HepG2 (cell line): ENCODE results near the gene DNAJC4. TPM values are rescaled to one million over a fixed set of nuclear protein-coding genes. Genes with fewer than 3 reads are reported as not detected.
A peak's percentile ranks its signal among the peaks of the same experiment; 100 is the strongest.

Experiments
- CHD2 ChIP-seq: IDR thresholded peaks from 2 replicates; pipeline ENCODE4 v1.6.1; 2011; ENCODE audit warnings: low read depth, low read length, improper control_type of control experiment
- FLYWCH1 ChIP-seq: sonication (generic); formaldehyde crosslinking; IDR thresholded peaks from 2 replicates; pipeline ENCODE4 v1.8.1; 2023; ENCODE audit warnings: mild to moderate bottlenecking, missing genetic modification reagents
- IRX3 ChIP-seq: sonication (generic); formaldehyde crosslinking; IDR thresholded peaks from 2 replicates; pipeline ENCODE4 v1.8.1; 2023; ENCODE audit warnings: mild to moderate bottlenecking, low read depth, missing genetic modification reagents, borderline replicate concordance
- NAIF1 ChIP-seq: sonication (generic); formaldehyde crosslinking; IDR thresholded peaks from 2 replicates; pipeline ENCODE4 v1.5.0; 2020; ENCODE audit warnings: mild to moderate bottlenecking, missing genetic modification reagents, borderline replicate concordance
- NFKB2 ChIP-seq: sonication (generic); formaldehyde crosslinking; IDR thresholded peaks from 2 replicates; pipeline ENCODE4 v1.4.0; 2020; ENCODE audit warnings: missing genetic modification reagents, borderline replicate concordance
- POLR2AphosphoS5 ChIP-seq: IDR thresholded peaks from 2 replicates; pipeline ENCODE4 v1.6.1; 2012; ENCODE audit warnings: low read depth, low read length
- POLR2G ChIP-seq: fragments of 200-400 bp; formaldehyde crosslinking; IDR thresholded peaks from 2 replicates; pipeline ENCODE4 v1.6.1; 2018; ENCODE audit warnings: mild to moderate bottlenecking, low read depth, low read length, moderate library complexity
- RAD51 ChIP-seq: fragments of 450-650 bp; IDR thresholded peaks from 2 replicates; pipeline ENCODE4 v1.6.1; 2016; ENCODE audit warnings: borderline replicate concordance
- RFX3 ChIP-seq: IDR thresholded peaks from 2 replicates; pipeline ENCODE4 v1.6.1; 2016; ENCODE audit warnings: missing biosample characterization, missing genetic modification reagents
- RXRA ChIP-seq: sonication (generic); formaldehyde crosslinking; IDR thresholded peaks from 2 replicates; pipeline ENCODE4 v1.5.1; 2020; ENCODE audit warnings: missing genetic modification reagents
- RXRB ChIP-seq: IDR thresholded peaks from 2 replicates; pipeline ENCODE4 v1.6.1; 2016; ENCODE audit warnings: borderline replicate concordance, missing genetic modification reagents, missing compliant biosample characterization
- SAP130 ChIP-seq: IDR thresholded peaks from 2 replicates; pipeline ENCODE4 v1.6.1; 2016; ENCODE audit warnings: low read depth
- ZC3H13 ChIP-seq: sonication (generic); formaldehyde crosslinking; IDR thresholded peaks from 2 replicates; pipeline ENCODE4 v1.8.1; 2023; ENCODE audit warnings: mild to moderate bottlenecking, missing genetic modification reagents, moderate library complexity
- ZFX ChIP-seq: sonication (generic); formaldehyde crosslinking; IDR thresholded peaks from 2 replicates; pipeline ENCODE4 v1.4.0; 2020; ENCODE audit warnings: mild to moderate bottlenecking, low read depth, missing genetic modification reagents, moderate library complexity
- ZNF317 ChIP-seq: sonication (generic); formaldehyde crosslinking; IDR thresholded peaks from 2 replicates; pipeline ENCODE4 v1.5.0; 2020; ENCODE audit warnings: mild to moderate bottlenecking, missing genetic modification reagents
- ZNF33B ChIP-seq: sonication (generic); formaldehyde crosslinking; IDR thresholded peaks from 2 replicates; pipeline ENCODE4 v1.5.1; 2020; ENCODE audit warnings: mild to moderate bottlenecking, missing genetic modification reagents
- ZNF660 ChIP-seq: sonication (generic); formaldehyde crosslinking; IDR thresholded peaks from 2 replicates; pipeline ENCODE4 v1.5.1; 2020; ENCODE audit warnings: mild to moderate bottlenecking, low read depth, missing genetic modification reagents, borderline replicate concordance
- ZNF768 ChIP-seq: sonication (generic); formaldehyde crosslinking; IDR thresholded peaks from 2 replicates; pipeline ENCODE4 v1.4.0; 2020; ENCODE audit warnings: missing genetic modification reagents
- ZNF816 ChIP-seq: sonication (generic); formaldehyde crosslinking; IDR thresholded peaks from 2 replicates; pipeline ENCODE4 v1.8.0; 2022; ENCODE audit warnings: missing genetic modification reagents, mild to moderate bottlenecking, borderline replicate concordance
- ZSCAN21 ChIP-seq: sonication (generic); formaldehyde crosslinking; IDR thresholded peaks from 2 replicates; pipeline ENCODE4 v1.8.0; 2022; ENCODE audit warnings: mild to moderate bottlenecking, missing genetic modification reagents, moderate library complexity, borderline replicate concordance
- polyA plus RNA-seq, 8 experiments: library from polyadenylated mRNA; depleted of rRNA in 3 of 8; stranded (reverse) in 7 of 8; unstranded in 1 of 8; fragments of >200 nt; fragmentation: Illumina TruSeq in 4 of 8; extraction: Trizol in 4 of 8; gene quantifications; 2 replicates each; pipeline versions ENCODE4 v1.2.1 to v1.2.3, GENCODE V29; 2011 to 2016; ENCODE audit warnings: low read depth in 4 of 8, missing spikeins in 1 of 8, mixed read lengths in 1 of 8; ENCODE audit not compliant: insufficient read depth in 1 of 8
- total RNA-seq, 5 experiments: library from RNA; depleted of rRNA; stranded (reverse); fragments of >200 nt; fragmentation: Illumina TruSeq; extraction: Trizol; gene quantifications; 2 replicates each; pipeline ENCODE4 v1.2.3, GENCODE V29; 2016; ENCODE audit warnings: low read depth in 1 of 5
- TF ChIP-seq, protein P1 (sequence below): sonication (generic); formaldehyde crosslinking; IDR thresholded peaks from 2 replicates; pipeline ENCODE4 v1.5.0; 2020; ENCODE audit warnings: mild to moderate bottlenecking, missing genetic modification reagents
- TF ChIP-seq, protein P2 (sequence below): IDR thresholded peaks from 2 replicates; pipeline ENCODE4 v1.6.1; 2018; ENCODE audit warnings: missing genetic modification reagents, mild to moderate bottlenecking, missing compliant biosample characterization
- TF ChIP-seq, protein P3 (sequence below): sonication (generic); formaldehyde crosslinking; IDR thresholded peaks from 2 replicates; pipeline ENCODE4 v1.4.0; 2020; ENCODE audit warnings: missing genetic modification reagents, mild to moderate bottlenecking, borderline replicate concordance
- TF ChIP-seq, protein P4 (sequence below): sonication (generic); formaldehyde crosslinking; IDR thresholded peaks from 2 replicates; pipeline ENCODE4 v1.9.0; 2021; ENCODE audit warnings: missing genetic modification reagents, mild to moderate bottlenecking, borderline replicate concordance

The DNAJC4 gene
- total and polyA plus RNA-seq, 2 of the 13 experiments (the other 11 are each of a cell fraction or from before 2014, with no cell fraction given): 10.3 to 60.8 TPM

DNA sequence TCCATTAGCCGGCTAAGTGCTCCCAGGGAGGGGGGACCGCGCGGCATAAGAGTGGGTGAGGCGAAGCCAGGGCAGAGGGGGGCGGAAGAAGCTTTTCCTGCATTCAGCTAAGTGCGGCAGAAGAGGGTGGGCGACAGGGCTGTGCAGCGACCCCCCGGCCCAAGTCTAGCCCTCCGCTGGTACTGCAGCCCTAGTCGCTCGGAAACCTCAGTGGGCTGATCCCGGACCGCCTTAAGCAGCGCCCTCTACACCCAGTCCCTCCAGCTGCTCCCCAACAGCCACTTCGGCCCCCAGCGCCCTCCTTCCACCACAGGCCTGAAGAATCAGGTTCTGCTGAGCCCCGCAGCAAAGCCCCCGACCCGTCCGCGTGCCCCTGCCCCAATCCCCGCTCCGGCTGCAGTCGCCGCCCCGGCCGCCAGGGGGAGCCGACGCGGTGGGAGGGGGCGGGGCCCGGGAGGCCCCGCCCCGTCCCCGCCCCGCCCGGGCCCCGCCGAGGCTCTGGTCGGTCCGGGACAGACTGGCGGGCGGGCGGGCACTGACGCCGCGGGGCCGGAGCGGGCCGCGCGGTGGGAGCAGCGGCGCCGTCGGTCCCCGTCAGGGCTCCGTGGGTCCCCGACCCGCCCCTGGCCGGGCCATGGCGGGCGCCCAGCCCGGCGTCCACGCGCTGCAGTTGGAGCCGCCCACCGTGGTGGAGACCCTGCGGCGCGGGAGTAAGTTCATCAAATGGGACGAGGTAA, 20.8 kb downstream of the DNAJC4 start, which contains the start of gene PLCB3 (continued):
- no peak for TF ChIP-seq NAIF1 (CRISPR knock-in tag)
- 0 out of 2 replicates have a peak, but pooled peaks have one; percentile 20 for TF ChIP-seq FLYWCH1 (CRISPR knock-in tag)
- no peak for TF ChIP-seq ZC3H13 (CRISPR knock-in tag)
- TF ChIP-seq SAP130 (CRISPR knock-in tag): peak; percentile 15; the same call in 1 of the 2 replicates
- TF ChIP-seq RXRB: no peak
- TF ChIP-seq CHD2: no peak
- TF ChIP-seq ZFX (CRISPR knock-in tag): peak; percentile 40
- TF ChIP-seq ZNF816: no peak
- peak; percentile 57; the same call in 1 of the 2 replicates for TF ChIP-seq NFKB2 (CRISPR knock-in tag)
- TF ChIP-seq ZNF317 (CRISPR knock-in tag): no peak
- TF ChIP-seq RAD51: no peak
- TF ChIP-seq, protein P1, sequence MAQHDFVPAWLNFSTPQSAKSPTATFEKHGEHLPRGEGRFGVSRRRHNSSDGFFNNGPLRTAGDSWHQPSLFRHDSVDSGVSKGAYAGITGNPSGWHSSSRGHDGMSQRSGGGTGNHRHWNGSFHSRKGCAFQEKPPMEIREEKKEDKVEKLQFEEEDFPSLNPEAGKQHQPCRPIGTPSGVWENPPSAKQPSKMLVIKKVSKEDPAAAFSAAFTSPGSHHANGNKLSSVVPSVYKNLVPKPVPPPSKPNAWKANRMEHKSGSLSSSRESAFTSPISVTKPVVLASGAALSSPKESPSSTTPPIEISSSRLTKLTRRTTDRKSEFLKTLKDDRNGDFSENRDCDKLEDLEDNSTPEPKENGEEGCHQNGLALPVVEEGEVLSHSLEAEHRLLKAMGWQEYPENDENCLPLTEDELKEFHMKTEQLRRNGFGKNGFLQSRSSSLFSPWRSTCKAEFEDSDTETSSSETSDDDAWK (CRISPR knock-in tag): no peak
- TF ChIP-seq RXRA: no peak
- TF ChIP-seq RFX3 (CRISPR knock-in tag): no peak
- 0 out of 2 replicates have a peak, but pooled peaks have one; percentile 11 for TF ChIP-seq ZNF768 (CRISPR knock-in tag)
- TF ChIP-seq, protein P2, sequence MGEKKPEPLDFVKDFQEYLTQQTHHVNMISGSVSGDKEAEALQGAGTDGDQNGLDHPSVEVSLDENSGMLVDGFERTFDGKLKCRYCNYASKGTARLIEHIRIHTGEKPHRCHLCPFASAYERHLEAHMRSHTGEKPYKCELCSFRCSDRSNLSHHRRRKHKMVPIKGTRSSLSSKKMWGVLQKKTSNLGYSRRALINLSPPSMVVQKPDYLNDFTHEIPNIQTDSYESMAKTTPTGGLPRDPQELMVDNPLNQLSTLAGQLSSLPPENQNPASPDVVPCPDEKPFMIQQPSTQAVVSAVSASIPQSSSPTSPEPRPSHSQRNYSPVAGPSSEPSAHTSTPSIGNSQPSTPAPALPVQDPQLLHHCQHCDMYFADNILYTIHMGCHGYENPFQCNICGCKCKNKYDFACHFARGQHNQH: 0 out of 2 replicates have a peak, but pooled peaks have one; percentile 44
- peak; percentile 63; the same call in 1 of the 2 replicates for TF ChIP-seq POLR2G
- no peak for TF ChIP-seq ZNF660 (CRISPR knock-in tag)
- TF ChIP-seq, protein P3, sequence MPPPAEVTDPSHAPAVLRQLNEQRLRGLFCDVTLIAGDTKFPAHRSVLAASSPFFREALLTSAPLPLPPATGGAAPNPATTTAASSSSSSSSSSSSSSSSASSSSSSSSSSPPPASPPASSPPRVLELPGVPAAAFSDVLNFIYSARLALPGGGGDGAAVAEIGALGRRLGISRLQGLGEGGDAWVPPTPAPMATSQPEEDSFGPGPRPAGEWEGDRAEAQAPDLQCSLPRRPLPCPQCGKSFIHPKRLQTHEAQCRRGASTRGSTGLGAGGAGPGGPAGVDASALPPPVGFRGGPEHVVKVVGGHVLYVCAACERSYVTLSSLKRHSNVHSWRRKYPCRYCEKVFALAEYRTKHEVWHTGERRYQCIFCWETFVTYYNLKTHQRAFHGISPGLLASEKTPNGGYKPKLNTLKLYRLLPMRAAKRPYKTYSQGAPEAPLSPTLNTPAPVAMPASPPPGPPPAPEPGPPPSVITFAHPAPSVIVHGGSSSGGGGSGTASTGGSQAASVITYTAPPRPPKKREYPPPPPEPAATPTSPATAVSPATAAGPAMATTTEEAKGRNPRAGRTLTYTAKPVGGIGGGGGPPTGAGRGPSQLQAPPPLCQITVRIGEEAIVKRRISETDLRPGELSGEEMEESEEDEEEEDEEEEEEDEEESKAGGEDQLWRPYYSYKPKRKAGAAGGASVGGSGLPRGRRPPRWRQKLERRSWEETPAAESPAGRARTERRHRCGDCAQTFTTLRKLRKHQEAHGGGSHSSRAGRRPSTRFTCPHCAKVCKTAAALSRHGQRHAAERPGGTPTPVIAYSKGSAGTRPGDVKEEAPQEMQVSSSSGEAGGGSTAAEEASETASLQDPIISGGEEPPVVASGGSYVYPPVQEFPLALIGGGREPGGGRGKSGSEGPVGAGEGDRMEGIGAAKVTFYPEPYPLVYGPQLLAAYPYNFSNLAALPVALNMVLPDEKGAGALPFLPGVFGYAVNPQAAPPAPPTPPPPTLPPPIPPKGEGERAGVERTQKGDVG (CRISPR knock-in tag): no peak
- TF ChIP-seq ZNF33B (CRISPR knock-in tag): no peak
- TF ChIP-seq POLR2AphosphoS5: 0 out of 2 replicates have a peak, but pooled peaks have one; percentile 23
- no peak for TF ChIP-seq ZSCAN21 (CRISPR knock-in tag)
- TF ChIP-seq IRX3 (CRISPR knock-in tag): no peak
- TF ChIP-seq, protein P4, sequence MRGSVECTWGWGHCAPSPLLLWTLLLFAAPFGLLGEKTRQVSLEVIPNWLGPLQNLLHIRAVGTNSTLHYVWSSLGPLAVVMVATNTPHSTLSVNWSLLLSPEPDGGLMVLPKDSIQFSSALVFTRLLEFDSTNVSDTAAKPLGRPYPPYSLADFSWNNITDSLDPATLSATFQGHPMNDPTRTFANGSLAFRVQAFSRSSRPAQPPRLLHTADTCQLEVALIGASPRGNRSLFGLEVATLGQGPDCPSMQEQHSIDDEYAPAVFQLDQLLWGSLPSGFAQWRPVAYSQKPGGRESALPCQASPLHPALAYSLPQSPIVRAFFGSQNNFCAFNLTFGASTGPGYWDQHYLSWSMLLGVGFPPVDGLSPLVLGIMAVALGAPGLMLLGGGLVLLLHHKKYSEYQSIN (CRISPR knock-in tag): no peak
